ENCODE data around the gene POLR3B.

DNA sequence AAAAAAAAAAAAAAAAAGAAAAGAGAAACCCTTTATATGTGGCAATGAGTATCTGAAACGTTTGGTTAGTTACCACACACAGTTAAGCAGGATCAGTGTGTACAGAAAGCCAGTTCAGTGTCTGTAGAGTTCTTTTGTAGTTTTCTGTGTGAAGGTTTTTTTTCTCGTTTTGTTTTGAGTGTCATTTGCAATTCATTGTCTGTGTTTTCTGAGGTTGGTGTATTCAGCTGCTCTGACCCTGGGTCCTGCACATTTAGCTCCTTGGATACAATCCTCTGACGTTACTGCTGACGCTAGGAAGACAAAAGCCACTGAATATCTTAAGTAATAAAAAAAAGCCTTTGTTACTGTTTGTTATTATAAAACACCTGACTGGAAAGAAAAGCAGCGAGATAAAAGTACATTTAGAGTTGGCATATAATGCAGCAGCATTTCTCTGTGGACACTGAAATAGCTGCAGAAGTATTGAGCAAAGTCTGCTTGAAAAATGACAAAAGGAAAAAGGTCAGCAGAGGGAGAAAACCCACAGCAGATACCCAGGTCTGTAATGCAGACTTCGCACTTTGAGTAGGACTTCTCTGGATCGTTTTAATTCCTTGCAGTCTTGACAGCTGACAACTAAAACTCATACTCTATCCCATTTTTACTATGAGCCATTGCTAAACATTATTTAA lies 89.0 kb downstream of the POLR3B start:
- TF ChIP-seq ZC3H8 (IDR thresholded peaks at IDR 0.05), result no peak
- no peak for TF ChIP-seq USF2 (CRISPR knock-in tag; IDR thresholded peaks at IDR 0.05)
- no peak for TF ChIP-seq HMG20B (CRISPR knock-in tag; IDR thresholded peaks at IDR 0.05)
- no peak for TF ChIP-seq POLR2AphosphoS5 (IDR thresholded peaks at IDR 0.05; ENCODE audit: control insufficient read depth, insufficient read depth, low read depth, low read length)
- TF ChIP-seq, protein P1, sequence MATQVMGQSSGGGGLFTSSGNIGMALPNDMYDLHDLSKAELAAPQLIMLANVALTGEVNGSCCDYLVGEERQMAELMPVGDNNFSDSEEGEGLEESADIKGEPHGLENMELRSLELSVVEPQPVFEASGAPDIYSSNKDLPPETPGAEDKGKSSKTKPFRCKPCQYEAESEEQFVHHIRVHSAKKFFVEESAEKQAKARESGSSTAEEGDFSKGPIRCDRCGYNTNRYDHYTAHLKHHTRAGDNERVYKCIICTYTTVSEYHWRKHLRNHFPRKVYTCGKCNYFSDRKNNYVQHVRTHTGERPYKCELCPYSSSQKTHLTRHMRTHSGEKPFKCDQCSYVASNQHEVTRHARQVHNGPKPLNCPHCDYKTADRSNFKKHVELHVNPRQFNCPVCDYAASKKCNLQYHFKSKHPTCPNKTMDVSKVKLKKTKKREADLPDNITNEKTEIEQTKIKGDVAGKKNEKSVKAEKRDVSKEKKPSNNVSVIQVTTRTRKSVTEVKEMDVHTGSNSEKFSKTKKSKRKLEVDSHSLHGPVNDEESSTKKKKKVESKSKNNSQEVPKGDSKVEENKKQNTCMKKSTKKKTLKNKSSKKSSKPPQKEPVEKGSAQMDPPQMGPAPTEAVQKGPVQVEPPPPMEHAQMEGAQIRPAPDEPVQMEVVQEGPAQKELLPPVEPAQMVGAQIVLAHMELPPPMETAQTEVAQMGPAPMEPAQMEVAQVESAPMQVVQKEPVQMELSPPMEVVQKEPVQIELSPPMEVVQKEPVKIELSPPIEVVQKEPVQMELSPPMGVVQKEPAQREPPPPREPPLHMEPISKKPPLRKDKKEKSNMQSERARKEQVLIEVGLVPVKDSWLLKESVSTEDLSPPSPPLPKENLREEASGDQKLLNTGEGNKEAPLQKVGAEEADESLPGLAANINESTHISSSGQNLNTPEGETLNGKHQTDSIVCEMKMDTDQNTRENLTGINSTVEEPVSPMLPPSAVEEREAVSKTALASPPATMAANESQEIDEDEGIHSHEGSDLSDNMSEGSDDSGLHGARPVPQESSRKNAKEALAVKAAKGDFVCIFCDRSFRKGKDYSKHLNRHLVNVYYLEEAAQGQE (IDR thresholded peaks at IDR 0.05; ENCODE audit: borderline replicate concordance), result no peak
- TF ChIP-seq, protein P1 (CRISPR knock-in tag; IDR thresholded peaks at IDR 0.05; ENCODE audit: low read depth), result no peak
- no peak for TF ChIP-seq ZNF318 (IDR thresholded peaks at IDR 0.05; ENCODE audit: borderline replicate concordance in 1 of 2, low read depth in 1 of 2)
- TF ChIP-seq, protein P2, sequence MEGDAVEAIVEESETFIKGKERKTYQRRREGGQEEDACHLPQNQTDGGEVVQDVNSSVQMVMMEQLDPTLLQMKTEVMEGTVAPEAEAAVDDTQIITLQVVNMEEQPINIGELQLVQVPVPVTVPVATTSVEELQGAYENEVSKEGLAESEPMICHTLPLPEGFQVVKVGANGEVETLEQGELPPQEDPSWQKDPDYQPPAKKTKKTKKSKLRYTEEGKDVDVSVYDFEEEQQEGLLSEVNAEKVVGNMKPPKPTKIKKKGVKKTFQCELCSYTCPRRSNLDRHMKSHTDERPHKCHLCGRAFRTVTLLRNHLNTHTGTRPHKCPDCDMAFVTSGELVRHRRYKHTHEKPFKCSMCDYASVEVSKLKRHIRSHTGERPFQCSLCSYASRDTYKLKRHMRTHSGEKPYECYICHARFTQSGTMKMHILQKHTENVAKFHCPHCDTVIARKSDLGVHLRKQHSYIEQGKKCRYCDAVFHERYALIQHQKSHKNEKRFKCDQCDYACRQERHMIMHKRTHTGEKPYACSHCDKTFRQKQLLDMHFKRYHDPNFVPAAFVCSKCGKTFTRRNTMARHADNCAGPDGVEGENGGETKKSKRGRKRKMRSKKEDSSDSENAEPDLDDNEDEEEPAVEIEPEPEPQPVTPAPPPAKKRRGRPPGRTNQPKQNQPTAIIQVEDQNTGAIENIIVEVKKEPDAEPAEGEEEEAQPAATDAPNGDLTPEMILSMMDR (IDR thresholded peaks at IDR 0.05 in 2 of 3, conservative IDR thresholded peaks at IDR 0.05 in 1 of 3; ENCODE audit: insufficient read depth in 2 of 3, low read depth in 1 of 3, low read length in 3 of 3), result no peak
- no peak for TF ChIP-seq HMG20A (CRISPR knock-in tag; conservative IDR thresholded peaks at IDR 0.05)

Measured in K562 (cell line).